Pericardium fibroblast (primary cell): ENCODE results near the gene LAMTOR3. TPM values are rescaled to one million over a fixed set of nuclear protein-coding genes. Genes with fewer than 3 reads are reported as not detected.

Experiments used
- total RNA-seq: library from RNA; depleted of rRNA; stranded (reverse); fragments of >200 nt; gene quantifications from 2 replicates; pipeline ENCODE4 v1.2.3, GENCODE V29; 2015

The LAMTOR3 gene
- 16.5 and 32.1 TPM in 2 replicates for total RNA-seq

DNA sequence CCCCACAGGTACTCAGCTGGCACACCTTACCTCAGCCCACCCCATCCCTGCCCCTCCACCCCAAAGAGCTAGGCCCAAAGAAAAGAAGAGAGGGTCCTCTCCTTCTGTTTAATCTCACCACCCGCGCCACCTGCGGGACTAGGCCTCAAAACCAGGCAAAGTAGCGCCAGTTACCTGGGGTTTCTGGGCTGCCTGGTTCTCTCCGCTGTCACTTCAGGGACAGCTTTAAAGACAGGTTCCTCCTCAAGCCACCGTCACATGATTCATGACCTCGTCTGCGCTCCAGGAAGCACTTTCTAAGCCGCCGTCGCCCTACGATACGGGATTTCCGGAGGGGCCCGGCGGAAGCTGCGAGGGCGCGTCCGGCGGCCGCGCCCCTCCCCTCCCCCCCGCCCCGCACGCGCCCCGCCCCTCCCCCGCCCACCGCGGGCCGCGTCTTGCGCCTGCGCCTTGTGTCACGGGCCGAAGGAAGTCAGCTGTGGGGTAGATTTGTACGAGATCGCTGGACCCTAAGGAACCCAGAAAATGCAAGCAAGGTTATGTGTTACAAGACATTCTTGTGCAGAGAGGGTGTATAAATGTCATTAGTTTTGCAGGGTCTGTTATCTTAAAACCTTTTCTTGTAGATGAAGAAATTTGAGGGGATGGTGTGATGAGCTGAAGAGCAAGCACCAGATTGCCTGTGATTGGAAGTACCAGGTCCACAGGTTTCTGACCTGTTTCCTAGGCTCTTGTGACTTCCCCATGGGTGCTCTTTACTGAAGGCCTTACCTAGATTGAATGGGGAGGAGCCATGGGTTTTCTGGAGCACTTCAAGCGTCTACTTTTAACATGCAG, at the start of gene LAMTOR3:
Gene LAMTOR3 (minus strand): TSS at position 267 of the 837 bp plus-strand sequence. CDS start 464 bp downstream, outside the sequence.

Other genes with a start within 250 kb of the LAMTOR3 start
- 0.09 TPM in 1 of 2 replicates, not detected in the other for gene C4orf54, start 236.6 kb downstream of the LAMTOR3 start, total RNA-seq
- gene DAPP1, start 77.6 kb downstream of the LAMTOR3 start, total RNA-seq, result not detected in 2 replicates
- 16.0 and 20.2 TPM in 2 replicates for gene DNAJB14, start 52.2 kb upstream of the LAMTOR3 start, total RNA-seq
- 121 and 157 TPM in 2 replicates for gene H2AZ1, start 55.8 kb upstream of the LAMTOR3 start, total RNA-seq